PC-3 (cell line): Measurements from ENCODE around the gene SF3A2. TPM values are rescaled to one million over a fixed set of nuclear protein-coding genes. Genes with fewer than 3 reads are reported as not detected.

Source experiments
- ATAC-seq: fragments of 200-7000 bp; cut with Tn5 transposase; 2 replicates; pipeline ENCODE4 v1.9.1; 2020; ENCODE audit warnings: mild to moderate bottlenecking, moderate library complexity
- BruUV-seq: library from RNA; stranded (reverse); fragments of 400-500 nt; replicated peaks from 2 replicates; lab custom pipeline; 2021; lab: Mats Ljungman, UMichigan
- CTCF ChIA-PET: fragments of 300-600 bp; sonication (Branson Sonifier 250); formaldehyde crosslinking; loops from one replicate; lab custom pipeline; 2022; ENCODE audit warnings: antibody characterized with exemption; lab: Charles Lee
- POLR2A ChIA-PET: fragments of 300-600 bp; sonication (Branson Sonifier 250); formaldehyde crosslinking; loops from one replicate; lab custom pipeline; 2022; ENCODE audit warnings: antibody characterized with exemption; ENCODE audit not compliant: unreplicated experiment; lab: Charles Lee
- DNase-seq: peaks from one replicate; pipeline ENCODE4 v3.0.0-alpha.2; 2015
- H2AFZ ChIP-seq: fragments of 300-600 bp; sonication (generic); 2 replicates; pipeline ENCODE4 v1.6.0; 2016; ENCODE audit warnings: antibody characterized with exemption, low read length
- H3F3A ChIP-seq: fragments of 300-600 bp; sonication (generic); one replicate; pipeline ENCODE4 v1.6.0; 2017; ENCODE audit warnings: antibody characterized with exemption, low read length, control low read depth, mild to moderate bottlenecking; ENCODE audit not compliant: unreplicated experiment
- H3K27ac ChIP-seq: fragments of 300-600 bp; sonication (generic); 2 replicates; pipeline ENCODE4 v1.5.1; 2016; ENCODE audit warnings: mild to moderate bottlenecking, low read length
- H3K27me3 ChIP-seq: fragments of 300-600 bp; sonication (generic); 2 replicates; pipeline ENCODE4 v1.6.1; 2016; ENCODE audit warnings: low read length, mixed read lengths
- H3K36me3 ChIP-seq: fragments of 300-600 bp; sonication (generic); 2 replicates; pipeline ENCODE4 v1.6.1; 2016; ENCODE audit warnings: low read depth, mixed run types, low read length, mixed read lengths
- H3K4me1 ChIP-seq: fragments of 300-600 bp; sonication (generic); 2 replicates; pipeline ENCODE4 v1.5.1; 2016; ENCODE audit warnings: low read length; ENCODE audit not compliant: insufficient read depth
- H3K4me2 ChIP-seq: fragments of 300-600 bp; sonication (generic); 2 replicates; pipeline ENCODE4 v1.6.0; 2016; ENCODE audit warnings: low read length
- H3K4me3 ChIP-seq: fragments of 300-600 bp; sonication (generic); 2 replicates; pipeline ENCODE4 v1.5.1; 2016; ENCODE audit warnings: mild to moderate bottlenecking, low read length, mixed read lengths
- H3K79me2 ChIP-seq: fragments of 300-600 bp; sonication (generic); 2 replicates; pipeline ENCODE4 v1.6.1; 2017; ENCODE audit warnings: low read length, mixed read lengths
- H3K9ac ChIP-seq: fragments of 300-600 bp; sonication (generic); 2 replicates; pipeline ENCODE4 v1.6.0; 2016; ENCODE audit warnings: mild to moderate bottlenecking, low read length
- H3K9me2 ChIP-seq: fragments of 300-600 bp; sonication (generic); replicated peaks from 2 replicates; pipeline ENCODE4 v1.6.1; 2016; ENCODE audit warnings: mixed run types, low read length, mixed read lengths
- H3K9me3 ChIP-seq: fragments of 300-600 bp; sonication (generic); 2 replicates; pipeline ENCODE4 v1.6.1; 2016; ENCODE audit warnings: low read length, mixed read lengths
- H4K20me1 ChIP-seq: fragments of 300-600 bp; sonication (generic); 2 replicates; pipeline ENCODE4 v1.6.1; 2016; ENCODE audit warnings: low read length, mixed read lengths
- EZH2 ChIP-seq: fragments of 300-600 bp; sonication (generic); IDR thresholded peaks from one replicate; pipeline ENCODE4 v1.6.1; 2017; ENCODE audit warnings: antibody characterized with exemption, mild to moderate bottlenecking, low read length; ENCODE audit not compliant: unreplicated experiment
- EZH2phosphoT487 ChIP-seq: fragments of 300-600 bp; sonication (generic); IDR thresholded peaks from 2 replicates; pipeline ENCODE4 v1.6.1; 2018; ENCODE audit warnings: mild to moderate bottlenecking, antibody characterized with exemption, low read length, borderline replicate concordance
- intact Hi-C: fragments of 100-400 bp; cut with micrococcal nuclease; formaldehyde crosslinking; loops from 2 replicates; pipeline ENCODE4 v1.9.0; 2023
- total RNA-seq: library from RNA; depleted of rRNA; stranded (reverse); fragments of >200 nt; gene quantifications from 2 replicates; pipeline ENCODE4 v1.2.3, GENCODE V29; 2014
- TF ChIP-seq, protein P1 (sequence below): fragments of 300-600 bp; sonication (generic); conservative IDR thresholded peaks from 2 replicates; pipeline ENCODE4 v1.5.1; 2017; ENCODE audit warnings: antibody characterized with exemption, low read depth, mild to moderate bottlenecking, low read length

SF3A2 gene
- total RNA-seq, 1 experiment from 2014 or later = 55.5 TPM

DNA sequence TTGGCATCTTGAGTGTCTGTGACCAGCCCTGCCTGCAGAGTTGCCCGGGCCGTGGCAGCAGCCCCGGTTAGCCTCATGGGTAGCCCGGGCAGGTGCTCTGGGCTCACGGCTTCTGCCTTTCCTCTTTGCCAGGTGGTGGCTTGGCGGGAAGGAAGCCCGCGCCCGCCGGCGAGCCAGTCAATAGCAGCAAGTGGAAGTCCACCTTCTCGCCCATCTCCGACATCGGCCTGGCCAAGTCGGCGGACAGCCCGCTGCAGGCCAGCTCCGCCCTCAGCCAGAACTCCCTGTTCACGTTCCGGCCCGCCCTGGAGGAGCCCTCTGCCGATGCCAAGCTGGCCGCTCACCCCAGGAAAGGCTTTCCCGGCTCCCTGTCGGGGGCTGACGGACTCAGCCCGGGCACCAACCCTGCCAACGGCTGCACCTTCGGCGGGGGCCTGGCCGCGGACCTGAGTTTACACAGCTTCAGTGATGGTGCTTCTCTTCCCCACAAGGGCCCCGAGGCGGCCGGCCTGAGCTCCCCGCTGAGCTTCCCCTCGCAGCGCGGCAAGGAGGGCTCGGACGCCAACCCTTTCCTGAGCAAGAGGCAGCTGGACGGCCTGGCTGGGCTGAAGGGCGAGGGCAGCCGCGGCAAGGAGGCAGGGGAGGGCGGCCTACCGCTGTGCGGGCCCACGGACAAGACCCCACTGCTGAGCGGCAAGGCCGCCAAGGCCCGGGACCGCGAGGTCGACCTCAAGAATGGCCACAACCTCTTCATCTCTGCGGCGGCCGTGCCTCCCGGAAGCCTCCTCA, 10.4 kb upstream of the SF3A2 start:
- Histone ChIP-seq H3K4me3 (no peak overlapping the region), H3K79me2 (no peaks in the 10 kb centered on the region), H3K9ac (no peak overlapping the region), H3K4me2 (no peak overlapping the region), H2AFZ (no peak overlapping the region), H3F3A (no peaks in the 10 kb centered on the region), H3K27ac (no peak overlapping the region), H3K9me3 (no peaks in the 10 kb centered on the region), H3K27me3 (no peaks in the 10 kb centered on the region), H3K36me3 (peaks cover 2% of the 10 kb centered on the region; the same call in 1 of the 2 replicates), H3K4me1 (no peaks in the 10 kb centered on the region), H4K20me1 (no peaks in the 10 kb centered on the region), H3K9me2 (no peaks in the 10 kb centered on the region)
- POLR2A ChIA-PET = no interaction called here
- TF ChIP-seq EZH2phosphoT487 = no peak
- TF ChIP-seq, protein P1, sequence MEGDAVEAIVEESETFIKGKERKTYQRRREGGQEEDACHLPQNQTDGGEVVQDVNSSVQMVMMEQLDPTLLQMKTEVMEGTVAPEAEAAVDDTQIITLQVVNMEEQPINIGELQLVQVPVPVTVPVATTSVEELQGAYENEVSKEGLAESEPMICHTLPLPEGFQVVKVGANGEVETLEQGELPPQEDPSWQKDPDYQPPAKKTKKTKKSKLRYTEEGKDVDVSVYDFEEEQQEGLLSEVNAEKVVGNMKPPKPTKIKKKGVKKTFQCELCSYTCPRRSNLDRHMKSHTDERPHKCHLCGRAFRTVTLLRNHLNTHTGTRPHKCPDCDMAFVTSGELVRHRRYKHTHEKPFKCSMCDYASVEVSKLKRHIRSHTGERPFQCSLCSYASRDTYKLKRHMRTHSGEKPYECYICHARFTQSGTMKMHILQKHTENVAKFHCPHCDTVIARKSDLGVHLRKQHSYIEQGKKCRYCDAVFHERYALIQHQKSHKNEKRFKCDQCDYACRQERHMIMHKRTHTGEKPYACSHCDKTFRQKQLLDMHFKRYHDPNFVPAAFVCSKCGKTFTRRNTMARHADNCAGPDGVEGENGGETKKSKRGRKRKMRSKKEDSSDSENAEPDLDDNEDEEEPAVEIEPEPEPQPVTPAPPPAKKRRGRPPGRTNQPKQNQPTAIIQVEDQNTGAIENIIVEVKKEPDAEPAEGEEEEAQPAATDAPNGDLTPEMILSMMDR = no peak
- no peak for TF ChIP-seq EZH2
- DNase-seq (no peak), ATAC-seq (no peak)
- CTCF ChIA-PET = no interaction called here
- no TSS peak for BruUV-seq
- intact Hi-C loops = no loop called here

DNA sequence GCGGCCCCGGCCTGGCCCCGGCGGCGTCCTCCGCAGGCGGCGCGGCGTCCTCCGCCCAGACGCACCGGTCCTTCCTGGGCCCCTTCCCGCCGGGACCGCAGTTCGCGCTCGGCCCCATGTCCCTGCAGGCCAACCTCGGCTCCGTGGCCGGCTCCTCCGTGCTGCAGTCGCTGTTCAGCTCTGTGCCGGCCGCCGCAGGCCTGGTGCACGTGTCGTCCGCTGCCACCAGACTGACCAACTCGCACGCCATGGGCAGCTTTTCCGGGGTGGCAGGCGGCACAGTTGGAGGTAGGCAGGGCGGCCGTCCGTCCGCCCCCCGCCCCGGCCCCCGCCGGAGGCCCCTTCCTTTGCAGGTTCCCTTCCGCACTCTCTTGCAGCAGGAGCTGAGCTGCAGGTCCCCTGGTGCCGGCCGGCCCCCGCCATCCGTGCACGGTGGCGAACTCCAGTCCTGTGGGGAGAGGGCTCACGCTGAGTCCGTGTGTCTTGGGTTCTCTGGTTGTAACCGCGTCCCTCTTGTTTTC, 9.7 kb upstream of the SF3A2 start:
- Histone ChIP-seq H3K79me2 (no peaks in the 10 kb centered on the region), H3K9me2 (no peaks in the 10 kb centered on the region), H3K9ac (no peak overlapping the region), H4K20me1 (no peaks in the 10 kb centered on the region), H3K27ac (no peak overlapping the region), H3F3A (no peaks in the 10 kb centered on the region), H3K4me3 (no peak overlapping the region), H3K4me2 (no peak overlapping the region), H3K36me3 (peaks cover 2% of the 10 kb centered on the region; the same call in 1 of the 2 replicates), H3K4me1 (no peaks in the 10 kb centered on the region), H3K9me3 (no peaks in the 10 kb centered on the region), H3K27me3 (no peaks in the 10 kb centered on the region), H2AFZ (no peak overlapping the region)
- DNase-seq (no peak), ATAC-seq (no peak)
- POLR2A ChIA-PET = no interaction called here
- BruUV-seq = no TSS peak
- CTCF ChIA-PET = no interaction called here
- intact Hi-C loops = no loop called here
- TF ChIP-seq, protein P1 = no peak
- TF ChIP-seq EZH2 (no peak), EZH2phosphoT487 (no peak)
